Panc1 (cell line): ENCODE results near the gene ATP5MC2. TPM values are rescaled to one million over a fixed set of nuclear protein-coding genes. Genes with fewer than 3 reads are reported as not detected.

Experiments
- ATAC-seq: fragments of 200-7000 bp; cut with Tn5 transposase; 2 replicates; pipeline ENCODE4 v1.9.1; 2020; ENCODE audit warnings: mild to moderate bottlenecking, moderate library complexity
- BruUV-seq: library from RNA; stranded (reverse); fragments of 400-500 nt; replicated peaks from 2 replicates; lab custom pipeline; 2021; lab: Mats Ljungman, UMichigan
- CTCF ChIA-PET: fragments of 300-600 bp; sonication (Branson Sonifier 250); formaldehyde crosslinking; loops from one replicate; lab custom pipeline; 2022; ENCODE audit warnings: antibody characterized with exemption; lab: Charles Lee
- POLR2A ChIA-PET: fragments of 300-600 bp; sonication (Branson Sonifier 250); formaldehyde crosslinking; loops from one replicate; lab custom pipeline; 2022; ENCODE audit warnings: antibody characterized with exemption; lab: Charles Lee
- DNase-seq: peaks from one replicate; pipeline ENCODE4 v3.0.0-alpha.2; 2010; ENCODE audit warnings: low read depth, low spot score
- H3K27ac ChIP-seq: 2 replicates; pipeline ENCODE4 v1.5.1; 2011; ENCODE audit warnings: mild to moderate bottlenecking, low read length, inconsistent platforms
- H3K27me3 ChIP-seq: fragments of 200-500 bp; sonication (Bioruptor generic); 2 replicates; pipeline ENCODE4 v1.6.0; 2014; ENCODE audit warnings: low read length, inconsistent platforms; ENCODE audit not compliant: control insufficient read depth, insufficient read depth
- H3K36me3 ChIP-seq: fragments of 200-500 bp; sonication (Bioruptor generic); 2 replicates; pipeline ENCODE4 v1.5.1; 2014; ENCODE audit warnings: inconsistent platforms, mild to moderate bottlenecking, low read length, moderate library complexity; ENCODE audit not compliant: control insufficient read depth, insufficient read depth
- H3K4me1 ChIP-seq: 2 replicates; pipeline ENCODE4 v1.5.1; 2011; ENCODE audit warnings: inconsistent platforms, mild to moderate bottlenecking, low read length, moderate library complexity; ENCODE audit not compliant: control insufficient read depth, insufficient read depth
- H3K4me3 ChIP-seq, 2 experiments: 2 replicates each; pipeline ENCODE4 v1.5.1; 2011 to 2012; ENCODE audit warnings: low read depth in 2 of 2, low read length in 2 of 2, mild to moderate bottlenecking in 2 of 2, inconsistent platforms in 1 of 2, moderate library complexity in 1 of 2
- H3K9me3 ChIP-seq: fragments of 200-500 bp; sonication (Bioruptor generic); 2 replicates; pipeline ENCODE4 v1.5.1; 2014; ENCODE audit warnings: low read depth, mild to moderate bottlenecking, inconsistent platforms, low read length, moderate library complexity; ENCODE audit not compliant: control insufficient read depth, insufficient read depth
- POLR2AphosphoS5 ChIP-seq: IDR thresholded peaks from 2 replicates; pipeline ENCODE4 v1.6.1; 2012; ENCODE audit warnings: mild to moderate bottlenecking, low read depth, low read length, moderate library complexity
- REST ChIP-seq, 2 experiments: IDR thresholded peaks; 2 replicates each; pipeline ENCODE4 v1.6.1; 2011 to 2012; ENCODE audit warnings: low read depth in 2 of 2, control low read depth in 1 of 2, low read length in 1 of 2, mild to moderate bottlenecking in 1 of 2, moderate library complexity in 1 of 2; ENCODE audit not compliant: insufficient read depth in 1 of 2
- SIN3A ChIP-seq: IDR thresholded peaks from 2 replicates; pipeline ENCODE4 v1.6.1; 2012; ENCODE audit warnings: low read depth, mild to moderate bottlenecking, low read length, moderate library complexity, borderline replicate concordance; ENCODE audit not compliant: insufficient read depth
- TCF7L2 ChIP-seq: IDR thresholded peaks from 2 replicates; pipeline ENCODE4 v1.6.1; 2011; ENCODE audit warnings: mild to moderate bottlenecking, low read depth, low read length, inconsistent platforms
- in situ Hi-C: cut with HindIII; loops from 2 replicates; pipeline ENCODE4 v1.10.0; 2016; ENCODE audit warnings: low sequenced_read_pairs, low pct_unique_long_range_greater_than_20kb
- intact Hi-C: fragments of 100-400 bp; cut with micrococcal nuclease; formaldehyde crosslinking; loops from one replicate; pipeline ENCODE4 v1.10.0; 2022; ENCODE audit not compliant: unreplicated experiment
- total RNA-seq: library from RNA; stranded (reverse); gene quantifications from one replicate; pipeline ENCODE4 v1.2.1, GENCODE V29; 2021; ENCODE audit not compliant: unreplicated experiment
- TF ChIP-seq, protein P1 (sequence below): fragments of 450-650 bp; IDR thresholded peaks from 2 replicates; pipeline ENCODE4 v1.5.1; 2017; ENCODE audit warnings: mild to moderate bottlenecking

Gene ATP5MC2
- total RNA-seq, 1 experiment from 2014 or later: 290 TPM

GRCh38 chr12:53643232-53643979, 32.5 kb downstream of the ATP5MC2 start:
- ATAC-seq: no peak
- CTCF ChIA-PET: no interaction called here
- in situ Hi-C loops: no loop called here

GRCh38 chr12:53638057-53638456, 37.8 kb downstream of the ATP5MC2 start:
- ATAC-seq: no peak
- Histone ChIP-seq H3K27me3 (no peaks in the 10 kb centered on the region), H3K36me3 (no peaks in the 10 kb centered on the region), H3K27ac (no peak overlapping the region), H3K4me1 (no peaks in the 10 kb centered on the region), H3K9me3 (no peaks in the 10 kb centered on the region), H3K4me3 (no peak overlapping the region)
- ChIA-PET CTCF (no interaction called here), POLR2A (no interaction called here)
- in situ Hi-C loops: no loop called here
- DNase-seq: no peak
- intact Hi-C loops: no loop called here
- BruUV-seq: no TSS peak
- TF ChIP-seq, protein P1, sequence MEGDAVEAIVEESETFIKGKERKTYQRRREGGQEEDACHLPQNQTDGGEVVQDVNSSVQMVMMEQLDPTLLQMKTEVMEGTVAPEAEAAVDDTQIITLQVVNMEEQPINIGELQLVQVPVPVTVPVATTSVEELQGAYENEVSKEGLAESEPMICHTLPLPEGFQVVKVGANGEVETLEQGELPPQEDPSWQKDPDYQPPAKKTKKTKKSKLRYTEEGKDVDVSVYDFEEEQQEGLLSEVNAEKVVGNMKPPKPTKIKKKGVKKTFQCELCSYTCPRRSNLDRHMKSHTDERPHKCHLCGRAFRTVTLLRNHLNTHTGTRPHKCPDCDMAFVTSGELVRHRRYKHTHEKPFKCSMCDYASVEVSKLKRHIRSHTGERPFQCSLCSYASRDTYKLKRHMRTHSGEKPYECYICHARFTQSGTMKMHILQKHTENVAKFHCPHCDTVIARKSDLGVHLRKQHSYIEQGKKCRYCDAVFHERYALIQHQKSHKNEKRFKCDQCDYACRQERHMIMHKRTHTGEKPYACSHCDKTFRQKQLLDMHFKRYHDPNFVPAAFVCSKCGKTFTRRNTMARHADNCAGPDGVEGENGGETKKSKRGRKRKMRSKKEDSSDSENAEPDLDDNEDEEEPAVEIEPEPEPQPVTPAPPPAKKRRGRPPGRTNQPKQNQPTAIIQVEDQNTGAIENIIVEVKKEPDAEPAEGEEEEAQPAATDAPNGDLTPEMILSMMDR: no peak
- TF ChIP-seq REST (IDR thresholded peaks at IDR 0.05; ENCODE audit: insufficient read depth in 1 of 2, low read depth in 2 of 2, low read length in 1 of 2) (no peak), SIN3A (no peak), TCF7L2 (no peak), POLR2AphosphoS5 (no peak)

More at GRCh38 chr12:53643232-53643979, 32.5 kb downstream of the ATP5MC2 start:
- Histone ChIP-seq H3K4me3 (no peak overlapping the region), H3K27ac (no peak overlapping the region), H3K36me3 (no peaks in the 10 kb centered on the region), H3K27me3 (no peaks in the 10 kb centered on the region), H3K9me3 (no peaks in the 10 kb centered on the region), H3K4me1 (no peaks in the 10 kb centered on the region)
- no peak for TF ChIP-seq TCF7L2
- no peak for TF ChIP-seq SIN3A
- TF ChIP-seq POLR2AphosphoS5: no peak
- TF ChIP-seq, protein P1: no peak
- TF ChIP-seq REST (IDR thresholded peaks at IDR 0.05; ENCODE audit: insufficient read depth in 1 of 2, low read depth in 2 of 2, low read length in 1 of 2): no peak
- intact Hi-C loops: no loop called here
- no peak for DNase-seq
- POLR2A ChIA-PET: interaction anchor here (0.6 to 0.7 kb wide), 2 partner anchors 47 to 78 kb away, joined by 3 to 6 read pairs; no protein-coding TSS in a partner anchor
- no TSS peak for BruUV-seq
